SK-N-SH (cell line): ENCODE measurements around the gene FAM89B. TPM values are rescaled to one million over a fixed set of nuclear protein-coding genes. Genes with fewer than 3 reads are reported as not detected.

ENCODE experiments used
- CTCF ChIA-PET: fragments of 300-600, 350-600 bp; formaldehyde crosslinking; extraction: SDS; loops from one replicate; lab custom pipeline; 2021; lab: Yijun Ruan, JAX
- POLR2A ChIA-PET: fragments of 350-600 bp; sonication (Branson Sonifier 250); formaldehyde crosslinking; extraction: SDS; loops from one replicate; lab custom pipeline; 2020; ENCODE audit warnings: antibody characterized with exemption, inconsistent platforms; lab: Yijun Ruan, JAX
- DNase-seq: peaks from one replicate; pipeline ENCODE4 v3.0.0; 2012
- H2AFZ ChIP-seq: fragments of 200-600 bp; sonication (generic); 2 replicates; pipeline ENCODE4 v1.8.1; 2016; ENCODE audit warnings: antibody characterized with exemption, mild to moderate bottlenecking, low read depth
- H3F3A ChIP-seq: fragments of 200-600 bp; sonication (generic); replicated peaks from 2 replicates; pipeline ENCODE3; 2016; ENCODE audit warnings: antibody characterized with exemption, mild to moderate bottlenecking; ENCODE audit not compliant: insufficient read depth
- H3K27ac ChIP-seq, 2 experiments: fragments of 200-500 bp in 1 of 2; fragments of 200-600 bp in 1 of 2; sonication (Bioruptor generic) in 1 of 2; sonication (generic), shearing (Covaris generic) in 1 of 2; 2 replicates each; pipeline versions ENCODE4 v1.5.1 to v1.6.1; 2014 to 2016; ENCODE audit warnings: low read depth in 2 of 2, inconsistent platforms in 1 of 2, low read length in 1 of 2, mild to moderate bottlenecking in 1 of 2, mixed read lengths in 1 of 2
- H3K27me3 ChIP-seq: fragments of 200-600 bp; sonication (generic), shearing (Covaris generic); 2 replicates; pipeline ENCODE4 v1.6.1; 2016; ENCODE audit warnings: mixed run types; ENCODE audit not compliant: insufficient read depth
- H3K36me3 ChIP-seq, 2 experiments: fragments of 200-500 bp in 1 of 2; fragments of 200-600 bp in 1 of 2; sonication (Bioruptor generic) in 1 of 2; sonication (generic) in 1 of 2; replicated peaks in 1 of 2; 2 replicates each; pipeline versions ENCODE3 to v1.5.1; 2014 to 2016; ENCODE audit warnings: low read length in 1 of 2, mild to moderate bottlenecking in 1 of 2; ENCODE audit not compliant: insufficient read depth in 2 of 2, control insufficient read depth in 1 of 2
- H3K4me1 ChIP-seq, 2 experiments: fragments of 200-500 bp in 1 of 2; fragments of 200-600 bp in 1 of 2; sonication (Bioruptor generic) in 1 of 2; sonication (generic), shearing (Covaris generic) in 1 of 2; 2 replicates each; pipeline versions ENCODE4 v1.5.1 to v1.6.1; 2014 to 2016; ENCODE audit warnings: low read depth in 1 of 2, low read length in 1 of 2, mixed run types in 1 of 2; ENCODE audit not compliant: insufficient read depth in 2 of 2, control insufficient read depth in 1 of 2
- H3K4me2 ChIP-seq: fragments of 200-600 bp; sonication (generic), shearing (Covaris generic); 2 replicates; pipeline ENCODE4 v1.6.1; 2017; ENCODE audit warnings: mixed run types
- H3K4me3 ChIP-seq, 2 experiments: fragments of 200-500 bp in 1 of 2; fragments of 200-600 bp in 1 of 2; sonication (Bioruptor generic) in 1 of 2; sonication (generic), shearing (Covaris generic) in 1 of 2; 2 replicates each; pipeline versions ENCODE4 v1.5.1 to v1.8.1; 2014 to 2016; ENCODE audit warnings: low read depth in 2 of 2, inconsistent platforms in 1 of 2, low read length in 1 of 2, mild to moderate bottlenecking in 1 of 2, mixed read lengths in 1 of 2, moderate library complexity in 1 of 2
- H3K79me2 ChIP-seq: fragments of 200-600 bp; sonication (generic); 2 replicates; pipeline ENCODE4 v1.8.1; 2017; ENCODE audit warnings: mild to moderate bottlenecking; ENCODE audit not compliant: insufficient read depth
- H3K9ac ChIP-seq: fragments of 200-600 bp; sonication (generic); 2 replicates; pipeline ENCODE4 v1.6.1; 2017; ENCODE audit warnings: mixed run types
- H3K9me2 ChIP-seq: fragments of 200-600 bp; sonication (generic); 2 replicates; pipeline ENCODE4 v1.6.1; 2017; ENCODE audit warnings: mixed run types
- H3K9me3 ChIP-seq: fragments of 200-600 bp; sonication (generic); 2 replicates; pipeline ENCODE4 v1.6.1; 2017; ENCODE audit warnings: mixed run types, mild to moderate bottlenecking, moderate library complexity
- H4K20me1 ChIP-seq: fragments of 200-600 bp; sonication (generic); 2 replicates; pipeline ENCODE4 v1.6.1; 2017; ENCODE audit warnings: mild to moderate bottlenecking, mixed run types; ENCODE audit not compliant: insufficient read depth
- CHD2 ChIP-seq: fragments of 150-350 bp; IDR thresholded peaks from 2 replicates; pipeline ENCODE4 v1.6.1; 2018; ENCODE audit warnings: low read length; ENCODE audit not compliant: partially characterized antibody
- ELF1 ChIP-seq: IDR thresholded peaks from 2 replicates; pipeline ENCODE4 v1.4.0; 2012
- EP300 ChIP-seq, 2 experiments: IDR thresholded peaks; 2 replicates each; pipeline versions ENCODE4 v1.4.0 to v1.6.1; 2012; ENCODE audit warnings: borderline replicate concordance in 1 of 2, low read depth in 1 of 2, low read length in 1 of 2
- EZH2phosphoT487 ChIP-seq: fragments of 200-600 bp; sonication (generic); IDR thresholded peaks from 2 replicates; pipeline ENCODE4 v1.6.1; 2017; ENCODE audit warnings: low read depth, mixed run types, mild to moderate bottlenecking, antibody characterized with exemption, moderate library complexity, borderline replicate concordance
- FOSL2 ChIP-seq: IDR thresholded peaks from 2 replicates; pipeline ENCODE4 v1.4.0; 2012; ENCODE audit warnings: low read depth, mild to moderate bottlenecking, moderate library complexity, borderline replicate concordance
- FOXM1 ChIP-seq: IDR thresholded peaks from 2 replicates; pipeline ENCODE4 v1.4.0; 2012; ENCODE audit warnings: low read depth, mild to moderate bottlenecking
- GABPA ChIP-seq: IDR thresholded peaks from 2 replicates; pipeline ENCODE4 v1.4.0; 2012; ENCODE audit warnings: low read depth, mild to moderate bottlenecking
- GATA2 ChIP-seq: sonication (generic); formaldehyde crosslinking; IDR thresholded peaks from 2 replicates; pipeline ENCODE4 v1.5.0; 2020; ENCODE audit warnings: mild to moderate bottlenecking, missing genetic modification reagents
- IRF3 ChIP-seq: fragments of 150-350 bp; IDR thresholded peaks from 2 replicates; pipeline ENCODE4 v1.6.1; 2016; ENCODE audit warnings: mild to moderate bottlenecking, low read depth, low read length
- JUND ChIP-seq: IDR thresholded peaks from 2 replicates; pipeline ENCODE4 v1.4.0; 2012
- MXI1 ChIP-seq: IDR thresholded peaks from 2 replicates; pipeline ENCODE4 v1.6.1; 2012; ENCODE audit warnings: mild to moderate bottlenecking, low read depth, low read length, improper control_type of control experiment
- PBX3 ChIP-seq: IDR thresholded peaks from 2 replicates; pipeline ENCODE4; 2012
- POLR2AphosphoS5 ChIP-seq: IDR thresholded peaks from 2 replicates; pipeline ENCODE4 v1.6.1; 2012; ENCODE audit warnings: low read depth, low read length
- RAD21 ChIP-seq: IDR thresholded peaks from 2 replicates; pipeline ENCODE4 v1.6.1; 2012; ENCODE audit warnings: mild to moderate bottlenecking, low read length
- RCOR1 ChIP-seq: fragments of 150-350 bp; IDR thresholded peaks from 2 replicates; pipeline ENCODE4 v1.6.1; 2017; ENCODE audit warnings: antibody characterized with exemption, low read length
- RXRA ChIP-seq: IDR thresholded peaks from 2 replicates; pipeline ENCODE4 v1.4.0; 2012; ENCODE audit warnings: low read depth, mild to moderate bottlenecking, borderline replicate concordance
- SIN3A ChIP-seq: IDR thresholded peaks from 2 replicates; pipeline ENCODE4 v1.6.1; 2012; ENCODE audit warnings: low read depth, mild to moderate bottlenecking, low read length, moderate library complexity, borderline replicate concordance
- SMC3 ChIP-seq: IDR thresholded peaks from 2 replicates; pipeline ENCODE4 v1.6.1; 2012; ENCODE audit warnings: low read depth, low read length, improper control_type of control experiment
- TCF12 ChIP-seq: IDR thresholded peaks from 2 replicates; pipeline ENCODE4 v1.4.0; 2012
- TEAD4 ChIP-seq: IDR thresholded peaks from 2 replicates; pipeline ENCODE4 v1.4.0; 2012; ENCODE audit warnings: mild to moderate bottlenecking, borderline replicate concordance; ENCODE audit not compliant: insufficient read depth
- USF2 ChIP-seq: fragments of 150-350 bp; IDR thresholded peaks from 2 replicates; pipeline ENCODE4 v1.6.1; 2017; ENCODE audit warnings: antibody characterized with exemption, low read length, low read depth, borderline replicate concordance
- ZBTB33 ChIP-seq: IDR thresholded peaks from 2 replicates; pipeline ENCODE4 v1.4.0; 2012; ENCODE audit warnings: low read depth, borderline replicate concordance
- WGBS: methylation state at CpG from one replicate; pipeline ENCODE4 v1.1.6; 2017; ENCODE audit warnings: low lambda C conversion rate; 5-methylcytosine and 5-hydroxymethylcytosine counted together
- polyA plus RNA-seq, 3 experiments: library from polyadenylated mRNA; depleted of rRNA; stranded (reverse); fragments of >200 nt; gene quantifications; 2 replicates each; pipeline ENCODE4 v1.2.3, GENCODE V29; 2012

The FAM89B gene
- polyA plus RNA-seq, 1 of the 3 experiments (the other 2 are of a cell fraction): 65.3 TPM

- TF ChIP-seq FOSL2: peak; percentile 86
- no peak for TF ChIP-seq MXI1
- TF ChIP-seq EZH2phosphoT487: no peak
- peak; percentile 70; the same call in 1 of the 2 replicates for TF ChIP-seq RXRA
- TF ChIP-seq FOXM1: no peak
- no peak for TF ChIP-seq POLR2AphosphoS5
- no peak for TF ChIP-seq PBX3
- TF ChIP-seq USF2: no peak
- TF ChIP-seq TCF12: peak; percentile 55; the same call in 1 of the 2 replicates
Measured at GRCh38 chr11:65559951-65560537, 12.3 kb upstream of the FAM89B start (continued).

- no peaks in the 10 kb centered on the region for H3K9me2 ChIP-seq
- peak overlapping the region; percentile 97 for H3K27ac ChIP-seq
- peak overlapping the region; percentile 71; the same call in 1 of the 2 replicates for H2AFZ ChIP-seq
- no peaks in the 10 kb centered on the region for H3K27me3 ChIP-seq
- peak overlapping the region; percentile 87 for H3K9ac ChIP-seq
- 4% methylated on average over 14 of the region's 15 CpGs for WGBS
- H3F3A ChIP-seq: peaks cover 57% of the 10 kb centered on the region
- H4K20me1 ChIP-seq: no peaks in the 10 kb centered on the region
- peaks cover 47 to 52% of the 10 kb centered on the region in 2 experiments for H3K4me1 ChIP-seq
- H3K36me3 ChIP-seq: no peaks in the 10 kb centered on the region
- CTCF ChIA-PET: interaction anchor here (0.6 to 6.4 kb wide), 11 partner anchors 9 to 231 kb away, joined by 3 to 69 read pairs (median 5); partner anchors contain the start of genes EHBP1L1, FAM89B, SCYL1 and ZNRD2
- peak overlapping the region; percentile 91 for H3K4me2 ChIP-seq
- H3K9me3 ChIP-seq: no peaks in the 10 kb centered on the region
- peak; percentile 84 for DNase-seq
- peaks cover 26% of the 10 kb centered on the region for H3K79me2 ChIP-seq
- peak overlapping the region in 1 of 2 experiments; percentile 55; a peak in 2 of 4 replicates for H3K4me3 ChIP-seq
- POLR2A ChIA-PET: interaction anchor here (1.0 to 3.3 kb wide), 9 partner anchors 10 to 426 kb away, joined by 3 to 12 read pairs (median 4); partner anchors contain the start of genes FAM89B, MALAT1, RNASEH2C and SCYL1
- TF ChIP-seq CHD2 (peak; percentile 24), GATA2 (CRISPR knock-in tag) (peak; percentile 66), SIN3A (no peak), ZBTB33 (no peak), RXRA (peak; percentile 97; the same call in 1 of the 2 replicates), TEAD4 (no peak), IRF3 (no peak), RAD21 (no peak), GABPA (no peak), POLR2AphosphoS5 (no peak), RCOR1 (peak; percentile 46; the same call in 1 of the 2 replicates), SMC3 (no peak), ELF1 (no peak), TCF12 (0 out of 2 replicates have a peak, but pooled peaks have one; percentile 32), EZH2phosphoT487 (no peak), PBX3 (no peak), JUND (no peak; the same call in 1 of the 2 replicates), EP300 (IDR thresholded peaks at IDR 0.05; ENCODE audit: borderline replicate concordance in 1 of 2, low read depth in 1 of 2, low read length in 1 of 2) (no peak; a peak in 1 of 4 replicates)
Measured at GRCh38 chr11:65560555-65561418, 11.6 kb upstream of the FAM89B start.
